GM19395 (cell line): ENCODE results near the gene TPM3.
"Not testable (repeated sequence)": the region's sequence is repeated elsewhere in the genome, so short reads cannot be mapped to it uniquely, and the experiment has no call there.

Experiments used
- ATAC-seq: cut with Tn5 transposase; IDR thresholded peaks from one replicate; pipeline ENCODE4 v1.9.1; 2021; ENCODE audit warnings: mild to moderate bottlenecking, moderate library complexity; ENCODE audit not compliant: unreplicated experiment

Gene TPM3

GRCh38 chr1:154206196-154206595 lies 14.3 kb upstream of the TPM3 start, which contains the start of gene CFAP141:
Gene CFAP141 (minus strand): TSS chr1:154206333. CDS start chr1:154206307, 26 bp downstream.
- no peak for ATAC-seq

- not testable (repeated sequence) for ATAC-seq
Observed at GRCh38 chr1:154205778-154206177, 13.9 kb upstream of the TPM3 start.

- no peak for ATAC-seq
Observed at GRCh38 chr1:154199563-154199879, 7.6 kb upstream of the TPM3 start.

- ATAC-seq = no peak
Observed at GRCh38 chr1:154198756-154199562, 7.1 kb upstream of the TPM3 start.

DNA sequence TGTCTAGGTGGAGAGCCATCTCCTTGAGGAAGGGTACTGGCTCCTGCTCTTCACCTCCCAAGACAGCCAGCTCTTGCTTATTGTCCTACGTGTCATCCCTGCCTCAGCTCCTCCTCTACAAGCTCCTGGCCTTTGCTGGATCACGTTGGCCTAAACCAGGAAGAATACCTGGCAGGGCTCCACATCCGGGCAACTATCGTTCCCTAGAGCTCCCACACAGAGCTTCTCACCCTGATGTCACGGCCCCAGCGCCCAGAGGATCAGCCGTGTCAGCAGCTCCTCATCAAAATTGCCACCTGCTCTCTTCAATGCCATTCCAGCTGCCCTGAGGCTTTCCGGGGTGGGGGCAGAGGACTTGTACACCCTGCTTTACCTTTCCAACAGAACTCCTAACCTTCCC lies 1.9 kb upstream of the TPM3 start:
- no peak for ATAC-seq

DNA sequence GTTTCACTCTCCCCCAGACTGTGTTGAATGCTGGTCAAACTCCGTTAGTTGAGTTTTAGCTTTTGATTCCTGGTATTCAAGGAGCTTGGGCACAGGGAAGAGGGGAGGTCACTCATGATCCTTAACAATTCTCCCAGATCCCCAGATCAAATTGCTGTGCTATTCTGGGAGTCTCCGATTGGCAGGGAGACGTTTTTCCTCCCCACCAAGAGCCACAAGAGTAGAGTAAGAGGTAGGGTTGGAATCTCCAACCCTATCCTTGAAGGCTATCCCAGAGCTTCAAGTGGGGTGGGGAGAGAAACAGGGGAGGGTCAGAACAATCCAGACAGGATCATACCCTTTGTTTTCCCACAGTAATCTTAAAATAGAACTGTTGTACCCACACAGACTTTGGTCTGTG lies 576 bp upstream of the TPM3 start:
- no peak for ATAC-seq

DNA sequence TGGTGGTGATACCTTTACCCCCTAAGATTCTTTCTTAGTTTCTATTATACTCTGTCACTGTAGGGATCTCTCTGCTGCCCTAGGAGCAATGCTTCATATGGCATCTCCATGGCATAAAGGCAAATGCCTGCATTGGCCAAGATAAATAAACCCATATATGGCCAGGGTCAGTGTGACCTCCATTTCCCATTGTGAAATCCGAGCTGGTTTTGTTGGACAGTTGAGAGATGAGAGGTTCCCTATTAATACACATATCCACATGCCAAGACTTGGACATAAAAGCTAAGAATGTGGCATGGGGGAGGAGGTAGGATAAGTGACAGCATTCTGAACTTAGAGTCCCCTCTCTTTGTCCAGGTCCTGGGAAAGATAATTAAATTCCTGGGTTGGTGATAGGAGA lies 1.4 kb downstream of the TPM3 start:
- no peak for ATAC-seq

DNA sequence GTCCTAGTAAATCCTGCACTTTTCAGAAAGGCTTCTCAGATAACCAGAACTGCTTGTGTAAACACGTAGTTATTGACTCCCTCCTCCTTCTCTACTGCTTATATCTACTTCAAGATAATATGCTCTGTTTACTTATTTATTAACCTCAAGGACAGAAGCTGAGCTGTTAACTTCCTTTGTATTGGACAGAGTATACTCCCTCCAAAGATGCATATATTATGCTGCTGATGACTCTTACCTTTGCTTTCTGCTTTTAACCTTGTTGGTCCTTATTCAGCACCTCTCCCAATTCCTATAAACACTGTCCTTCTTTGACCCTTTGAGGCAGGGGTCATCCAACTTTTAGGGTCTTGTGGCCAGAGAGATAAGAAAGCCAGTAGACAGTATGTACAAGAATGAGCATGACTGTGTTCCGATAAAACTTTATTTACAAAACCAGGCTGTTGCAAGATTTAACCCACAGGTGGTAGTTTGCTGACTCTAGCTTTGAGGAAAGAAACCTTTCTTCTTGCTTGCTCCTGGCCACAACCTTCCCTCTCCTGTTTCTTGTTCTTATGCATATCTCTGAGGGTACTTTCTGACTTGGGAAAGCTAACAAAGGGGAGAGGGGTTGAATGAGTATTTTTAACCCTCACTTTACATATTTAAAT lies 4.9 kb downstream of the TPM3 start:
- no peak for ATAC-seq

DNA sequence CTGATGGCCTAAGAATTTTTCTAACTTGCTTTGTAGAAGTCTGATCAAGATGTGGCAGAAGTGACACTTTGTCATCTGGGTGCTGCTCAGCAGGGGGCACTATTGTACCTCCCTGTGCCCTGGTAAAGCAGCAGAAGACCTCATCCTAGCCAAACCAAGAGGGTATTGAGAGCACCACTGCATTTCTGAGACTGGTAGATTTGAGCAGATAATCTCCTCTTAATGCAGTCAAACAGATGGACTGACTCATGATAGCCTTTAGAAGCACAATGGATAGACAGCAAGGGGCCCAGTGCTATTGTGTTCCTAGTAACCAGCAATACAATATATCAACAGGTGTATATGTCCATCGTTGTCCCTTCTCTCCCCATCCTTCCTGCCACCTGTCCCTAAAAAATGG lies 5.7 kb downstream of the TPM3 start:
- no peak for ATAC-seq

DNA sequence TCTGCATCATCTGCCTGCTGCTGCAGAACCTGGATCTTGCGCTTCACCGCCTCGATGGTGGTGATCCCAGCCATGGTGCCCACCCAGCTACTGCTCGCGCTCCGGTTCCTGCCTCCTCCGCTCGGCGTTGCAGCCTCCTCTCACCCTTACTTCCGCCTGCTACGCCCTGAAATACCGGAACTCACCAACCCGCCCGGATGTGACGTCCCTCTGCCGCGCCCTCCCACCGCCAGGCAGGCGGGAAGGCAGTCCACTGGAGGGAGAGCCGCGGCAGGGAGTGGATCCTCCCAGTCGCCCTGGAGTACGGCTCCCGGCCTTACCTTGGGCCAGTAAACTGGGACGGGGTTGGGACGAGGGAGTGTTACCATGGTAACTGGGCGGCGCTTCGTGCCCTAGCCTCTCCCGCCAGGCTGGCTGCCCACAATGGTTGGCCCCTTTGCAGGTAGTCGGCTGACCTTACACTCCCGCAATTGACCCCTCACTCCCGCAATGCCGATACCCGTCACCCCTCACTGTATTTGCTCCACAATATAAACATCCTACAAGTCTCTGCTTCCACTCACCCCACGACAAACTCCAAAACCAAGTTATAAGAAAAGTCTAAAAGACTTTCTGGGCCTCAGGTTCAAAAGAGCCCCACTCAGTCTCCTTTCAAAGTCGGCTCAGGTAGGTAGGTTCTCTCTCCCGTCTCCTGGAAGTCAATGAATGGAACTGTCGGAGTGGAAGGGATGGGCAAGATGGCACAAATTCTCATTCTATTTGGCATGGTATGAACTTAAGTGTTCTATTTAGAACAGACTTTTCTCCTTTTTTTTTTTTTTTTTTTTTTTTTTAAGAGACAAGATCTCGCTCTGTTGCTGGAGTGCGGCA lies 8.6 kb downstream of the TPM3 start:
- ATAC-seq = peak; percentile 71

- peak; percentile 58 for ATAC-seq
Observed at GRCh38 chr1:154182344-154183045, 9.4 kb downstream of the TPM3 start.

DNA sequence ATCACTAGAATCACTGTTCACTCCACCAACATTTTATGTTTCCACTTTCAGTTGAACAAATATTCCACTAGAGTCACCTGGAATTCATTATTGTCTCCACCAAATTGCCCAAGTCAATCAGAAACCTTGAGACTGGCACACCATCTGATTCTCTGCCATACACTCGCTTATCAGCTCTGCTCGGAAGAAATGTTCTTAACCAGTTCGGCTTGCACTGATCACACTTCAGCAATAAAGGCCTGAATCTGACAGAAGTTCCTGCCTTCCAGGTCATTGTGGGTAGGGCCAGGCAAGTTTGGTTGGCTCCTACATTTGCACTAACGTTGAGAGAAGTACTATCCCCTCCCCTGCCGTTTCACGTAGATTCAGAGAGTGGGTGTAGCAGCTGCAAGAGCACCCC lies 10.0 kb downstream of the TPM3 start:
- ATAC-seq = no peak

- no peak for ATAC-seq
Observed at GRCh38 chr1:154179946-154180687, 11.8 kb downstream of the TPM3 start.

- no peak for ATAC-seq
Observed at GRCh38 chr1:154178911-154179811, 12.7 kb downstream of the TPM3 start.

DNA sequence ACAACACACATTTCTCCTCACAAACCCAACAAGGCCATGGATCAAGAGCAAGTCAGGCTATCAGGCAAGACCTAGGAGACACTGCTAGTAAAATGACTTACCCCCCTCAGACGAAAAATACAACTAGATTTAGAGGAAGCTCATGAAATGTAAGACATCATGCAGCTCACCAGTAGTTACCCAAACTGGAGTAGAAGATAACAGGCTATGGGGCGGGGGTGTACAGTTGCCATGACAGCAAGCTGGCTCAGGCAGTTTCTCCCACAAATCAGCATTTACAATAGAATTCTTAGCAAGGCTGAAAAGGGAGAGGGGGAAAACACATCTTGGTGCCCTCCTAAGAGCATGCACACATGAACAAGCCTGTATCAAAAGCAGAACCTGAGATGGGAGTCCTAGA lies 13.9 kb downstream of the TPM3 start:
- no peak for ATAC-seq

DNA sequence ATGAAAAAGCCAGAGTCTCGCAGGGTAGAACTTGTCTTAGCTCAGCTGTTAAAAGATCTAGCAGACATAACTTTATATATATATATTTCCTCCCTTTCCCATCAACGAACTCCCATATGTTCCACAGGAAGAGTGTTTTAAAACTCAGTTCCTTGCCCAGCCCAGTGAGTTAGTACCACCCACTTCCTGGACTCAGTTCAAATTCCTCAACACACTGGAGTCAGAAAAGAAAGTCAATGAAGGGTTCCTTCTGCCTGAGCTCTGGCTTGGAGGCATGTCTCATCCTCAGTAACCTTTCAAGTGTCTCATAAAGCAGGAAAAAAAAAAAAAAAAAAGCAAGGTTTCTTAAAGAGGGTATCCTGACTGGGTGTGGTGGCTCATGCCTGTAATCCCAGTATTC lies 15.6 kb downstream of the TPM3 start:
- no peak for ATAC-seq

DNA sequence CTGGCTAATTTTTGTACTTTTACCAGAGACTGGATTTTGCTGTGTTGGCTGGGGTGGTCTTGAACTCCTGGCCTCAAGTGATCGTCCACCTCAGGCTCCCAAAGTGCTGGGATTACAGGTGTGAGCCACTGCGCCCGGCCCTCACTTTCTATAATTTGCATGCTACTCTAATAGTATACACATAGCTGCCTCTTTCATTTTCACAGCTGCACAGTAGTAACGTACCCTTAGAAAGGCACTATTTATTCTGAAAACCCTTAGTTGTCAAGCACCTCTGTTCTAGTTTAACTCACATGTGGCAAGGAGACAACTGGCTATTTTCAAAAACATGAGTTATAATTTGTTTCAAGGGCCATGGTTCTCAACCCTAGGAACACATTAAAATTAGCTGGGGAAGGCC lies 17.2 kb downstream of the TPM3 start:
- no peak for ATAC-seq

DNA sequence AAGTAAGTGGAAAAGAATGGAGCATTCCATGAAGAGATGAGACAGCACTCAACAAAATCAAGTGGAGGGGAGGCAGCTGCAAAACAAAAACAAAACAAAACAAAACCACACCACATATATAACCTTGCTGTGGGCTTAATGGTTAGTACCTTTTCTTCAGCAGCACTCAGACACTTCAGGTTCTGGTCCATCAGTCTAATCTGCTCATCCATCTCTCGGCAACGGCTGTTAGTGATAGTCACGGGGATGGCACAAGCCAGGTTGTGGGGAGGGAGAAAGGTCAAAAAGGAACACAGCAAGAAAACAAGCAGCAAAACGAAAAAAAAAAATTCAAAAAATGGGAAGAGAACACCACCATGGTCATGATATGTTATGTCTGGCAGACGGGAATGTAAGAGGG lies 20.0 kb downstream of the TPM3 start:
- ATAC-seq = no peak

DNA sequence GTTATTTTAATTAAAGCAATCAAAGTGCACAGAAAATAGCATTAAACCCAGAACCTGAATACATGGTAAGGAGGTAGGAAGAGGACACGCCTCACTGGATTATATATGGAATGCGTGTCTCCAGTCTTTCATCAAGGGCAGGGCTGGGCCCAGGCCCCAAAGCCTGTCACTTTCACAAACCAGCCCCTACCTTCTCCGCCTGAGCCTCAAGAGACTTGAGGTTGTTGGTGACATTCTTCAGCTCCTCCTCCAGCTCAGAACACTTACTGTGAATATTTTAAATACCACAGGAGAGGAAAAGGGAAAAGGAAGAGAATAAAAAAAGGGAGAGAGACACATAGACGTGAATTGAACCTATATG lies 20.7 kb downstream of the TPM3 start:
- no peak for ATAC-seq
